WTC11 (cell line): ENCODE measurements around the gene OR6N2. TPM values are rescaled to one million over a fixed set of nuclear protein-coding genes. Genes with fewer than 3 reads are reported as not detected.

Source experiments
- ATAC-seq: fragments of 200-7000 bp; cut with Tn5 transposase; 2 replicates; pipeline ENCODE4 v1.10.0; 2021; ENCODE audit warnings: mild to moderate bottlenecking, moderate library complexity
- CTCF ChIA-PET: fragments of 300-600 bp; sonication (Branson Sonifier 250); formaldehyde crosslinking; loops from one replicate; lab custom pipeline; 2021; ENCODE audit warnings: antibody characterized with exemption; lab: Charles Lee
- POLR2A ChIA-PET: fragments of 350-600 bp; sonication (Branson Sonifier 250); formaldehyde crosslinking; loops from one replicate; lab custom pipeline; 2021; ENCODE audit warnings: antibody characterized with exemption; lab: Charles Lee
- DNase-seq: peaks from one replicate; pipeline ENCODE4 v3.0.0; 2021; ENCODE audit warnings: low spot score
- H3K27ac Mint-ChIP-seq: 2 replicates; pipeline ENCODE4 v1.8.0; 2021; ENCODE audit warnings: mixed read lengths
- H3K27me3 Mint-ChIP-seq: 2 replicates; pipeline ENCODE4 v1.8.0; 2021; ENCODE audit warnings: low read depth, mild to moderate bottlenecking, moderate library complexity, mixed read lengths
- H3K36me3 Mint-ChIP-seq: 2 replicates; pipeline ENCODE4 v1.8.0; 2021; ENCODE audit warnings: mixed read lengths
- H3K4me1 Mint-ChIP-seq: 2 replicates; pipeline ENCODE4 v1.8.0; 2022; ENCODE audit warnings: mixed read lengths
- H3K4me3 Mint-ChIP-seq: 2 replicates; pipeline ENCODE4 v1.8.0; 2021; ENCODE audit warnings: mild to moderate bottlenecking, moderate library complexity, mixed read lengths
- H3K9me3 Mint-ChIP-seq: 2 replicates; pipeline ENCODE4 v1.8.0; 2021; ENCODE audit warnings: mixed read lengths
- CREB1 ChIP-seq: sonication (generic); formaldehyde crosslinking; IDR thresholded peaks from 2 replicates; pipeline ENCODE4 v1.8.0; 2023; ENCODE audit warnings: mild to moderate bottlenecking, missing genetic modification reagents
- E2F5 ChIP-seq: sonication (generic); formaldehyde crosslinking; IDR thresholded peaks from 2 replicates; pipeline ENCODE4 v1.8.1; 2022; ENCODE audit warnings: mild to moderate bottlenecking, moderate library complexity, missing genetic modification reagents
- EMX1 ChIP-seq: fragments of 250-450 bp; sonication (Bioruptor Pico); IDR thresholded peaks from 2 replicates; pipeline ENCODE4 v1.8.0; 2021; ENCODE audit warnings: mild to moderate bottlenecking
- ERG ChIP-seq: fragments of 250-450 bp; sonication (Bioruptor Pico); IDR thresholded peaks from 2 replicates; pipeline ENCODE4 v1.8.0; 2021; ENCODE audit warnings: mild to moderate bottlenecking
- HMGA2 ChIP-seq: fragments of 250-450 bp; sonication (Bioruptor Pico); IDR thresholded peaks from 2 replicates; pipeline ENCODE4 v1.4.0; 2021; ENCODE audit warnings: mild to moderate bottlenecking, moderate library complexity
- IRF2 ChIP-seq: sonication (generic); formaldehyde crosslinking; IDR thresholded peaks from 2 replicates; pipeline ENCODE4 v1.8.0; 2022; ENCODE audit warnings: low read depth, missing genetic modification reagents, borderline replicate concordance
- SMAD3 ChIP-seq: sonication (generic); formaldehyde crosslinking; IDR thresholded peaks from 2 replicates; pipeline ENCODE4 v1.8.0; 2022; ENCODE audit warnings: missing genetic modification reagents, mild to moderate bottlenecking, borderline replicate concordance
- SP1 ChIP-seq: sonication (generic); formaldehyde crosslinking; conservative IDR thresholded peaks from 2 replicates; pipeline ENCODE4 v1.8.1; 2022; ENCODE audit warnings: missing genetic modification reagents
- TCF7 ChIP-seq: sonication (generic); formaldehyde crosslinking; IDR thresholded peaks from 2 replicates; pipeline ENCODE4 v1.8.0; 2022; ENCODE audit warnings: mild to moderate bottlenecking, low read depth, missing genetic modification reagents, moderate library complexity
- ZBTB21 ChIP-seq: sonication (generic); formaldehyde crosslinking; IDR thresholded peaks from 2 replicates; pipeline ENCODE4 v1.8.1; 2023; ENCODE audit warnings: mild to moderate bottlenecking, missing genetic modification reagents, borderline replicate concordance
- ZNF138 ChIP-seq: sonication (generic); formaldehyde crosslinking; conservative IDR thresholded peaks from 2 replicates; pipeline ENCODE4 v1.8.1; 2022; ENCODE audit warnings: mild to moderate bottlenecking, moderate library complexity, missing genetic modification reagents
- total RNA-seq: library from RNA; stranded (reverse); gene quantifications from 3 replicates; pipeline ENCODE4 v1.2.3, GENCODE V29; 2021
- TF ChIP-seq, protein P1 (sequence below): sonication (generic); formaldehyde crosslinking; IDR thresholded peaks from 2 replicates; pipeline ENCODE4 v1.8.0; 2022; ENCODE audit warnings: mild to moderate bottlenecking, missing genetic modification reagents
- TF ChIP-seq, protein P2 (sequence below): sonication (generic); formaldehyde crosslinking; IDR thresholded peaks from 2 replicates; pipeline ENCODE4 v1.8.1; 2023; ENCODE audit warnings: mild to moderate bottlenecking, missing genetic modification reagents, borderline replicate concordance
- TF ChIP-seq, protein P3 (sequence below): sonication (generic); formaldehyde crosslinking; IDR thresholded peaks from 2 replicates; pipeline ENCODE4 v1.8.1; 2023; ENCODE audit warnings: mild to moderate bottlenecking, missing genetic modification reagents

OR6N2 gene
- total RNA-seq, 1 experiment from 2014 or later, result not detected

DNA sequence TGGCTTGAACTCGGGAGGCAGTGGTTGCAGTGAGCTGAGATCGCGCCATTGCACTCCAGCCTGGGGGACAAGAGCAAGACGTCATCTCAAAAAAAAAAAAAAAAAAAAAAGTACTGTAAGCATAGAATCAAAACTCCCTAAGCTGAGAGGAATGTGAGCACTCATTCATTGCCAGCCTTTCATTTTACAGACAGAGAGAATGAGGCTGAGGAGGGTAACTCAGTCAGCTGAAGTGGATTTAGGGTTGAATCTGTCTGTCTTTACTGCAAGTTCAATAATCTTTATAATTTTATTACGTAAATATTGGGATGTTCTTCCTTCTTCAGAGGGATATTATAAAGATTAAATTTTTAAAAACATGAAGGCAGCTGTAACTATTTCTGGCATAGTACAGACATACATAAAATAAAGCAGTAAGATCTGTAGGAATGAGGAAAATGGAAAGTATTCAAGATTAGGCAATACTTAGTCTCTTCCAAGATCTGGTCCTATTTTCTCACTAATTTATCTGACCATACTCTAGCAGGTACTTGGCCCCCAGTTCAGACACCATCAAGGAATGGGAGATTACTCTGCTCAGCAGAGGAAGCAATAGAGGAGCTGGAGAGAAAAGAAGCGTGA lies 26.0 kb upstream of the OR6N2 start:
- Mint-ChIP-seq H3K27me3 (peaks cover 3% of the 10 kb centered on the region), H3K9me3 (no peaks in the 10 kb centered on the region), H3K4me1 (no peaks in the 10 kb centered on the region), H3K27ac (no peak overlapping the region), H3K4me3 (no peak overlapping the region), H3K36me3 (no peaks in the 10 kb centered on the region)
- DNase-seq, result no peak
- ChIA-PET CTCF (interaction anchor here (1.8 kb wide), 1 partner anchor 14 kb away, joined by 5 read pairs; no protein-coding TSS in a partner anchor), POLR2A (interaction anchor here (0.6 kb wide), 1 partner anchor 61 kb away, joined by 3 read pairs; no protein-coding TSS in a partner anchor)
- no peak for ATAC-seq
- no peak for TF ChIP-seq E2F5 (CRISPR knock-in tag)
- TF ChIP-seq IRF2 (CRISPR knock-in tag), result no peak
- TF ChIP-seq, protein P1, sequence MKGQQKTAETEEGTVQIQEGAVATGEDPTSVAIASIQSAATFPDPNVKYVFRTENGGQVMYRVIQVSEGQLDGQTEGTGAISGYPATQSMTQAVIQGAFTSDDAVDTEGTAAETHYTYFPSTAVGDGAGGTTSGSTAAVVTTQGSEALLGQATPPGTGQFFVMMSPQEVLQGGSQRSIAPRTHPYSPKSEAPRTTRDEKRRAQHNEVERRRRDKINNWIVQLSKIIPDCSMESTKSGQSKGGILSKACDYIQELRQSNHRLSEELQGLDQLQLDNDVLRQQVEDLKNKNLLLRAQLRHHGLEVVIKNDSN (CRISPR knock-in tag), result no peak
- TF ChIP-seq, protein P2, sequence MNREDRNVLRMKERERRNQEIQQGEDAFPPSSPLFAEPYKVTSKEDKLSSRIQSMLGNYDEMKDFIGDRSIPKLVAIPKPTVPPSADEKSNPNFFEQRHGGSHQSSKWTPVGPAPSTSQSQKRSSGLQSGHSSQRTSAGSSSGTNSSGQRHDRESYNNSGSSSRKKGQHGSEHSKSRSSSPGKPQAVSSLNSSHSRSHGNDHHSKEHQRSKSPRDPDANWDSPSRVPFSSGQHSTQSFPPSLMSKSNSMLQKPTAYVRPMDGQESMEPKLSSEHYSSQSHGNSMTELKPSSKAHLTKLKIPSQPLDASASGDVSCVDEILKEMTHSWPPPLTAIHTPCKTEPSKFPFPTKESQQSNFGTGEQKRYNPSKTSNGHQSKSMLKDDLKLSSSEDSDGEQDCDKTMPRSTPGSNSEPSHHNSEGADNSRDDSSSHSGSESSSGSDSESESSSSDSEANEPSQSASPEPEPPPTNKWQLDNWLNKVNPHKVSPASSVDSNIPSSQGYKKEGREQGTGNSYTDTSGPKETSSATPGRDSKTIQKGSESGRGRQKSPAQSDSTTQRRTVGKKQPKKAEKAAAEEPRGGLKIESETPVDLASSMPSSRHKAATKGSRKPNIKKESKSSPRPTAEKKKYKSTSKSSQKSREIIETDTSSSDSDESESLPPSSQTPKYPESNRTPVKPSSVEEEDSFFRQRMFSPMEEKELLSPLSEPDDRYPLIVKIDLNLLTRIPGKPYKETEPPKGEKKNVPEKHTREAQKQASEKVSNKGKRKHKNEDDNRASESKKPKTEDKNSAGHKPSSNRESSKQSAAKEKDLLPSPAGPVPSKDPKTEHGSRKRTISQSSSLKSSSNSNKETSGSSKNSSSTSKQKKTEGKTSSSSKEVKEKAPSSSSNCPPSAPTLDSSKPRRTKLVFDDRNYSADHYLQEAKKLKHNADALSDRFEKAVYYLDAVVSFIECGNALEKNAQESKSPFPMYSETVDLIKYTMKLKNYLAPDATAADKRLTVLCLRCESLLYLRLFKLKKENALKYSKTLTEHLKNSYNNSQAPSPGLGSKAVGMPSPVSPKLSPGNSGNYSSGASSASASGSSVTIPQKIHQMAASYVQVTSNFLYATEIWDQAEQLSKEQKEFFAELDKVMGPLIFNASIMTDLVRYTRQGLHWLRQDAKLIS (CRISPR knock-in tag), result no peak
- no peak for TF ChIP-seq ERG (CRISPR knock-in tag)
- TF ChIP-seq TCF7 (CRISPR knock-in tag), result no peak
- TF ChIP-seq SP1 (CRISPR knock-in tag), result no peak
- TF ChIP-seq, protein P3, sequence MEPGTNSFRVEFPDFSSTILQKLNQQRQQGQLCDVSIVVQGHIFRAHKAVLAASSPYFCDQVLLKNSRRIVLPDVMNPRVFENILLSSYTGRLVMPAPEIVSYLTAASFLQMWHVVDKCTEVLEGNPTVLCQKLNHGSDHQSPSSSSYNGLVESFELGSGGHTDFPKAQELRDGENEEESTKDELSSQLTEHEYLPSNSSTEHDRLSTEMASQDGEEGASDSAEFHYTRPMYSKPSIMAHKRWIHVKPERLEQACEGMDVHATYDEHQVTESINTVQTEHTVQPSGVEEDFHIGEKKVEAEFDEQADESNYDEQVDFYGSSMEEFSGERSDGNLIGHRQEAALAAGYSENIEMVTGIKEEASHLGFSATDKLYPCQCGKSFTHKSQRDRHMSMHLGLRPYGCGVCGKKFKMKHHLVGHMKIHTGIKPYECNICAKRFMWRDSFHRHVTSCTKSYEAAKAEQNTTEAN (CRISPR knock-in tag), result no peak
- TF ChIP-seq SMAD3 (CRISPR knock-in tag), result no peak

DNA sequence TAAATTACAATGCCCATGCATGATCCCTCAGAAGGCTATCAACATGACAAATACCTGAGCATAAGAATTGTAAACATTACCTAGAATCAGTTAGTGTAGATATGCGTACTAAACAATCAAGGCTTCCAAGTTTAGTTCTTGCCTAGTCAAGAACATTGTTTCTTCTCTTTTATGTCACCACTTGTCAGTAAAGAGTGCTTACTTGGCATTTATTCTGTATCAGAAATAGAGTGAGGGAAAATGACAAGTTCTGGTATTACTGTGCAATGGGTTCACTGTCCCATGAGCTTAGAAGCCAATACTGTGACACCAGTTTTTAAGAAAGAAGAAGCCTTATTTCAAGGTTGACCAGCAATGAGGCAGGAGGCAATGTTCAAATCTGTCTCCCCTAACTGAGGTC lies 22.7 kb upstream of the OR6N2 start:
- ChIA-PET POLR2A (no interaction called here), CTCF (no interaction called here)
- H3K4me1 Mint-ChIP-seq, result no peaks in the 10 kb centered on the region
- no peak for DNase-seq
- no peak for ATAC-seq
- H3K9me3 Mint-ChIP-seq, result no peaks in the 10 kb centered on the region
- H3K4me3 Mint-ChIP-seq, result no peak overlapping the region
- TF ChIP-seq ERG (CRISPR knock-in tag), result no peak
- no peak for TF ChIP-seq ZBTB21
- TF ChIP-seq CREB1, result no peak
- TF ChIP-seq EMX1, result no peak
- no peak for TF ChIP-seq ZNF138
- TF ChIP-seq HMGA2 (CRISPR knock-in tag), result no peak
- TF ChIP-seq, all 79 proteins: peak for 0
- Mint-ChIP-seq H3K27me3 (no peaks in the 10 kb centered on the region; the same call in 1 of the 2 replicates), H3K27ac (no peak overlapping the region), H3K36me3 (no peaks in the 10 kb centered on the region)
